Naive thymus-derived CD4-positive, alpha-beta T cell (primary cell): Measurements from ENCODE around the gene NT5DC2. TPM values are rescaled to one million over a fixed set of nuclear protein-coding genes. Genes with fewer than 3 reads are reported as not detected.

Source experiments
- ATAC-seq: fragments of 150-1000 bp; cut with Tn5 transposase; 2 replicates; pipeline ENCODE4 v1.10.0; 2021; ENCODE audit warnings: mild to moderate bottlenecking, moderate library complexity
- CTCF ChIA-PET: fragments of 350-600 bp; sonication (Branson Sonifier 250); formaldehyde crosslinking; loops from one replicate; lab custom pipeline; 2021; ENCODE audit warnings: antibody characterized with exemption; lab: Charles Lee
- POLR2A ChIA-PET: fragments of 350-600 bp; sonication (Branson Sonifier 250); formaldehyde crosslinking; loops from one replicate; lab custom pipeline; 2021; ENCODE audit warnings: antibody characterized with exemption, inconsistent platforms; lab: Charles Lee
- DNase-seq, 9 donors: peaks; one replicate each; pipeline versions ENCODE4 v3.0.0 to v3.0.0-alpha.2; 2020 to 2022; ENCODE audit warnings: mixed read lengths in 1 of 9
- H3K27ac ChIP-seq: one replicate; pipeline ENCODE4 v1.7.0; 2013; ENCODE audit warnings: mild to moderate bottlenecking, low read depth, low read length, moderate library complexity
- H3K27me3 ChIP-seq, 2 donors: one replicate each; pipeline ENCODE4 v1.7.0; 2013; ENCODE audit warnings: low read length in 2 of 2, mild to moderate bottlenecking in 2 of 2, moderate library complexity in 2 of 2; ENCODE audit not compliant: control insufficient read depth in 2 of 2, insufficient read depth in 2 of 2
- H3K36me3 ChIP-seq, 3 experiments: 1 replicate in 2 of 3; 2 replicates in 1 of 3; pipeline ENCODE4 v1.7.0; 2013; ENCODE audit warnings: low read length in 3 of 3, mild to moderate bottlenecking in 3 of 3, moderate library complexity in 1 of 3; ENCODE audit not compliant: insufficient read depth in 3 of 3, control insufficient read depth in 2 of 3
- H3K4me1 ChIP-seq, 2 donors: one replicate each; pipeline ENCODE4 v1.7.0; 2013; ENCODE audit warnings: low read length in 2 of 2, mild to moderate bottlenecking in 2 of 2, moderate library complexity in 1 of 2; ENCODE audit not compliant: control insufficient read depth in 2 of 2, insufficient read depth in 2 of 2
- H3K4me3 ChIP-seq: 2 replicates; pipeline ENCODE4 v1.7.0; 2013; ENCODE audit warnings: mild to moderate bottlenecking, low read length
- H3K9me3 ChIP-seq, 3 experiments: 1 replicate in 2 of 3; 2 replicates in 1 of 3; pipeline ENCODE4 v1.7.0; 2013; ENCODE audit warnings: low read length in 3 of 3; ENCODE audit not compliant: control insufficient read depth in 2 of 3
- H3K27ac Mint-ChIP-seq, 9 donors: one replicate each; pipeline ENCODE4 v1.8.0; 2020 to 2022; ENCODE audit warnings: mixed read lengths in 9 of 9, mild to moderate bottlenecking in 8 of 9, moderate library complexity in 5 of 9, inconsistent platforms in 2 of 9
- H3K27me3 Mint-ChIP-seq, 5 donors: one replicate each; pipeline ENCODE4 v1.8.0; 2021 to 2022; ENCODE audit warnings: mixed read lengths in 5 of 5, mild to moderate bottlenecking in 1 of 5
- H3K36me3 Mint-ChIP-seq, 5 donors: one replicate each; pipeline ENCODE4 v1.8.0; 2020 to 2022; ENCODE audit warnings: mixed read lengths in 5 of 5, mild to moderate bottlenecking in 3 of 5, inconsistent platforms in 1 of 5
- H3K4me1 Mint-ChIP-seq, 7 donors: one replicate each; pipeline ENCODE4 v1.8.0; 2020 to 2022; ENCODE audit warnings: mixed read lengths in 7 of 7, mild to moderate bottlenecking in 3 of 7, inconsistent platforms in 1 of 7
- H3K4me3 Mint-ChIP-seq, 10 donors: one replicate each; pipeline ENCODE4 v1.8.0; 2020 to 2022; ENCODE audit warnings: mild to moderate bottlenecking in 10 of 10, mixed read lengths in 10 of 10, moderate library complexity in 6 of 10, inconsistent platforms in 2 of 10
- H3K9me3 Mint-ChIP-seq, 11 donors: one replicate each; pipeline ENCODE4 v1.8.0; 2020 to 2022; ENCODE audit warnings: mixed read lengths in 11 of 11, mild to moderate bottlenecking in 4 of 11, inconsistent platforms in 1 of 11, moderate library complexity in 1 of 11
- intact Hi-C, 2 donors: fragments of 100-400 bp; cut with micrococcal nuclease; formaldehyde crosslinking; loops; one replicate each; pipeline ENCODE4 v1.15.1; 2023
- polyA plus RNA-seq, 2 donors: library from polyadenylated mRNA; unstranded; fragments of 300-500 nt; fragmentation: Illumina TruSeq; gene quantifications; one replicate each; pipeline ENCODE4 v1.2.3, GENCODE V29; 2021
- total RNA-seq, 6 experiments: library from RNA in 5 of 6; stranded (reverse) in 5 of 6; gene quantifications; 1 replicate in 5 of 6; 2 replicates in 1 of 6; pipeline ENCODE4 v1.2.3 and lab custom pipeline; 2021 to 2026

NT5DC2 gene
- total and polyA plus RNA-seq, 7 experiments from 2014 or later, result 1.3 to 23.0 (median 3.1) TPM; not detected in 1

- intact Hi-C loops, result loop anchor here in 1 of 2 donors (10.0 kb wide), 3 partner anchors 260 to 850 kb away; partner anchors contain the start of genes RPL29 and WDR82
- Mint-ChIP-seq H3K9me3 (peaks cover 0 to 3% (median 0%) of the 10 kb centered on the region in 11 donors), H3K36me3 (peaks cover 0 to 19% (median 8%) of the 10 kb centered on the region in 5 donors), H3K4me1 (peaks cover 27 to 46% (median 39%) of the 10 kb centered on the region in 7 donors), H3K4me3 (peak overlapping the region; percentile 53 to 100 (median 84)), H3K27ac (peak overlapping the region in 6 of 9 donors; percentile 34 to 75 (median 62)), H3K27me3 (no peaks in the 10 kb centered on the region)
- no peaks in the 10 kb centered on the region for H3K9me3 ChIP-seq
- no peaks in the 10 kb centered on the region for H3K36me3 ChIP-seq
- H3K4me1 ChIP-seq, result peaks cover 24% of the 10 kb centered on the region in 2 donors
- H3K27ac ChIP-seq, result no peak overlapping the region
- ChIA-PET POLR2A (no interaction called here), CTCF (no interaction called here)
- H3K27me3 ChIP-seq, result no peaks in the 10 kb centered on the region
- H3K4me3 ChIP-seq, result no peak overlapping the region
- DNase-seq (peak in 2 of 9 donors; percentile 5 to 20), ATAC-seq (no peak)
Measured at GRCh38 chr3:52534281-52535183, 875 bp upstream of the NT5DC2 start.

GRCh38 chr3:52532838-52533622 lies 627 bp downstream of the NT5DC2 start:
- no peaks in the 10 kb centered on the region for H3K27me3 Mint-ChIP-seq
- no peak overlapping the region for H3K27ac ChIP-seq
- peaks cover 14 to 32% (median 26%) of the 10 kb centered on the region in 7 donors for H3K4me1 Mint-ChIP-seq
- ChIA-PET CTCF (no interaction called here), POLR2A (no interaction called here)
- peaks cover 0 to 2% (median 0%) of the 10 kb centered on the region in 11 donors for H3K9me3 Mint-ChIP-seq
- H3K27ac Mint-ChIP-seq, result peak overlapping the region in 1 of 9 donors; percentile 55
- peak overlapping the region; percentile 15 for H3K4me3 ChIP-seq
- H3K9me3 ChIP-seq, result no peaks in the 10 kb centered on the region
- peaks cover 0 to 8% (median 0%) of the 10 kb centered on the region in 5 donors for H3K36me3 Mint-ChIP-seq
- intact Hi-C loops, result loop anchor here in 1 of 2 donors (10.0 kb wide), 3 partner anchors 258 to 848 kb away; partner anchors contain the start of genes RPL29 and WDR82
- peaks cover 11 to 15% of the 10 kb centered on the region in 2 donors for H3K4me1 ChIP-seq
- DNase-seq (peak in 6 of 9 donors; percentile 11 to 45 (median 24)), ATAC-seq (no peak)
- no peaks in the 10 kb centered on the region for H3K36me3 ChIP-seq
- H3K27me3 ChIP-seq, result no peaks in the 10 kb centered on the region
- peak overlapping the region; percentile 36 to 81 (median 70) for H3K4me3 Mint-ChIP-seq

- Histone ChIP-seq H3K27me3 (no peaks in the 10 kb centered on the region), H3K9me3 (no peaks in the 10 kb centered on the region), H3K4me3 (peak overlapping the region; percentile 15), H3K36me3 (no peaks in the 10 kb centered on the region), H3K27ac (no peak overlapping the region), H3K4me1 (peaks cover 5 to 9% of the 10 kb centered on the region in 2 donors)
- ATAC-seq, result no peak
- POLR2A ChIA-PET, result no interaction called here
- peaks cover 0 to 2% (median 0%) of the 10 kb centered on the region in 11 donors for H3K9me3 Mint-ChIP-seq
- peaks cover 0 to 5% (median 0%) of the 10 kb centered on the region in 5 donors for H3K36me3 Mint-ChIP-seq
- peaks cover 8 to 26% (median 21%) of the 10 kb centered on the region in 7 donors for H3K4me1 Mint-ChIP-seq
- intact Hi-C loops, result loop anchor here in 1 of 2 donors (10.0 kb wide), 3 partner anchors 258 to 848 kb away; partner anchors contain the start of genes RPL29 and WDR82
- peak in 2 of 9 donors; percentile 5 to 20 for DNase-seq
- CTCF ChIA-PET, result no interaction called here
- peak overlapping the region; percentile 36 to 81 (median 70) for H3K4me3 Mint-ChIP-seq
- no peaks in the 10 kb centered on the region for H3K27me3 Mint-ChIP-seq
- H3K27ac Mint-ChIP-seq, result peak overlapping the region in 1 of 9 donors; percentile 55
Measured at GRCh38 chr3:52532517-52532837, 1.2 kb downstream of the NT5DC2 start.

GRCh38 chr3:52531860-52532516 lies 1.7 kb downstream of the NT5DC2 start:
- no peaks in the 10 kb centered on the region for H3K36me3 ChIP-seq
- H3K27ac ChIP-seq, result no peak overlapping the region
- no peaks in the 10 kb centered on the region for H3K9me3 ChIP-seq
- H3K27me3 ChIP-seq, result no peaks in the 10 kb centered on the region
- Mint-ChIP-seq H3K36me3 (peaks cover 0 to 3% (median 0%) of the 10 kb centered on the region in 5 donors), H3K27me3 (no peaks in the 10 kb centered on the region), H3K4me3 (peak overlapping the region in 7 of 10 donors; percentile 16 to 81 (median 72)), H3K27ac (peak overlapping the region in 2 of 9 donors; percentile 38 to 55), H3K9me3 (peaks cover 0 to 2% (median 0%) of the 10 kb centered on the region in 11 donors), H3K4me1 (peaks cover 5 to 22% (median 17%) of the 10 kb centered on the region in 7 donors)
- no peak overlapping the region for H3K4me3 ChIP-seq
- H3K4me1 ChIP-seq, result peaks cover under 1 to 4% of the 10 kb centered on the region in 2 donors
- DNase-seq, result peak in 1 of 9 donors; percentile 3
- intact Hi-C loops, result loop anchor here in 1 of 2 donors (10.0 kb wide), 3 partner anchors 257 to 847 kb away; partner anchors contain the start of genes RPL29 and WDR82
- ATAC-seq, result no peak
- CTCF ChIA-PET, result no interaction called here
- POLR2A ChIA-PET, result no interaction called here

- Mint-ChIP-seq H3K36me3 (no peaks in the 10 kb centered on the region), H3K27me3 (no peaks in the 10 kb centered on the region), H3K4me3 (peak overlapping the region in 1 of 10 donors; percentile 16), H3K27ac (no peak overlapping the region), H3K9me3 (peaks cover 0 to 2% (median 0%) of the 10 kb centered on the region in 11 donors), H3K4me1 (peaks cover 5 to 17% (median 13%) of the 10 kb centered on the region in 7 donors)
- peak in 1 of 9 donors; percentile 3 for DNase-seq
- Histone ChIP-seq H3K27ac (no peak overlapping the region), H3K27me3 (no peaks in the 10 kb centered on the region), H3K4me3 (no peak overlapping the region), H3K9me3 (no peaks in the 10 kb centered on the region), H3K36me3 (no peaks in the 10 kb centered on the region), H3K4me1 (peaks cover 0 to 4% of the 10 kb centered on the region in 2 donors)
- CTCF ChIA-PET, result no interaction called here
- POLR2A ChIA-PET, result no interaction called here
- intact Hi-C loops, result loop anchor here in 1 of 2 donors (10.0 kb wide), 3 partner anchors 256 to 846 kb away; partner anchors contain the start of genes RPL29 and WDR82
- no peak for ATAC-seq
Measured at GRCh38 chr3:52530918-52531826, 2.5 kb downstream of the NT5DC2 start.
